ENCODE results near the gene TECPR2. TPM values are rescaled to one million over a fixed set of nuclear protein-coding genes. Genes with fewer than 3 reads are reported as not detected.
"Not testable (repeated sequence)": the region's sequence is repeated elsewhere in the genome, so short reads cannot be mapped to it uniquely, and the experiment has no call there.

TECPR2 gene
- total and polyA plus RNA-seq, 2 experiments from 2014 or later = 9.5 to 20.1 TPM

GRCh38 chr14:102538602-102539543, 176.1 kb downstream of the TECPR2 start:
- H3K9me2 ChIP-seq (replicated peaks; ENCODE audit: insufficient read depth) = no peaks in the 10 kb centered on the region
- no peaks in the 10 kb centered on the region for H4K20me1 ChIP-seq (ENCODE audit: insufficient read depth, poor library complexity, severe bottlenecking)
- 84% methylated on average over 24 of the region's 25 CpGs for WGBS (ENCODE audit: low lambda C conversion rate, missing lambda C conversion rate)
- H3K36me3 ChIP-seq (replicated peaks; ENCODE audit: insufficient read depth, low read depth) = no peaks in the 10 kb centered on the region
- peak; percentile 9 for DNase-seq (ENCODE audit: low spot score)
- no peaks in the 10 kb centered on the region for H3K27me3 ChIP-seq
- H3K79me2 ChIP-seq = no peaks in the 10 kb centered on the region
- H2AFZ ChIP-seq = no peak overlapping the region
- H3K4me1 ChIP-seq (ENCODE audit: insufficient read depth) = peaks cover 27% of the 10 kb centered on the region
- TF ChIP-seq EZH2 (IDR thresholded peaks at IDR 0.05; ENCODE audit: borderline replicate concordance) (no peak), EZH2phosphoT487 (IDR thresholded peaks at IDR 0.05; ENCODE audit: low read depth, severe bottlenecking, unreplicated experiment) (no peak), CTCF (IDR thresholded peaks at IDR 0.05; ENCODE audit: poor library complexity) (no peak)
- no peak overlapping the region for H3K27ac ChIP-seq
- H3K9me3 ChIP-seq (ENCODE audit: low read depth) = no peaks in the 10 kb centered on the region
- H3K4me2 ChIP-seq = no peak overlapping the region
- no peak overlapping the region for H3K4me3 ChIP-seq

- peak; percentile 79 for DNase-seq (ENCODE audit: low spot score)
- Histone ChIP-seq H3K4me2 (peak overlapping the region; percentile 59), H3K4me3 (no peak overlapping the region), H3K9me3 (ENCODE audit: low read depth) (no peaks in the 10 kb centered on the region), H3K36me3 (replicated peaks; ENCODE audit: insufficient read depth, low read depth) (no peaks in the 10 kb centered on the region), H3K27ac (peak overlapping the region; percentile 67), H3K27me3 (no peaks in the 10 kb centered on the region), H4K20me1 (ENCODE audit: insufficient read depth, poor library complexity, severe bottlenecking) (no peaks in the 10 kb centered on the region), H3K9me2 (replicated peaks; ENCODE audit: insufficient read depth) (no peaks in the 10 kb centered on the region), H3K79me2 (no peaks in the 10 kb centered on the region), H3K4me1 (ENCODE audit: insufficient read depth) (peaks cover 34% of the 10 kb centered on the region), H2AFZ (no peak overlapping the region)
- no peak for TF ChIP-seq EZH2phosphoT487 (IDR thresholded peaks at IDR 0.05; ENCODE audit: low read depth, severe bottlenecking, unreplicated experiment)
- TF ChIP-seq EZH2 (IDR thresholded peaks at IDR 0.05; ENCODE audit: borderline replicate concordance) = no peak
- TF ChIP-seq CTCF (IDR thresholded peaks at IDR 0.05; ENCODE audit: poor library complexity) = no peak
- WGBS (ENCODE audit: low lambda C conversion rate, missing lambda C conversion rate) = 69% methylated on average over 17 of the region's 17 CpGs
These were observed 177.0 kb downstream of the TECPR2 start for GRCh38 chr14:102539544-102540314.

- Histone ChIP-seq H3K27me3 (no peaks in the 10 kb centered on the region), H3K4me1 (ENCODE audit: insufficient read depth) (peaks cover 41% of the 10 kb centered on the region), H3K4me2 (peak overlapping the region; percentile 59), H3K9me2 (replicated peaks; ENCODE audit: insufficient read depth) (no peaks in the 10 kb centered on the region), H3K36me3 (replicated peaks; ENCODE audit: insufficient read depth, low read depth) (no peaks in the 10 kb centered on the region), H3K4me3 (no peak overlapping the region), H4K20me1 (ENCODE audit: insufficient read depth, poor library complexity, severe bottlenecking) (no peaks in the 10 kb centered on the region), H3K9me3 (ENCODE audit: low read depth) (no peaks in the 10 kb centered on the region), H3K79me2 (no peaks in the 10 kb centered on the region), H3K27ac (peak overlapping the region; percentile 67), H2AFZ (no peak overlapping the region)
- DNase-seq (ENCODE audit: low spot score) = peak; percentile 71
- WGBS (ENCODE audit: low lambda C conversion rate, missing lambda C conversion rate) = 74% methylated on average over 29 of the region's 29 CpGs
- no peak for TF ChIP-seq EZH2 (IDR thresholded peaks at IDR 0.05; ENCODE audit: borderline replicate concordance)
- no peak for TF ChIP-seq CTCF (IDR thresholded peaks at IDR 0.05; ENCODE audit: poor library complexity)
- TF ChIP-seq EZH2phosphoT487 (IDR thresholded peaks at IDR 0.05; ENCODE audit: low read depth, severe bottlenecking, unreplicated experiment) = no peak
These were observed 177.7 kb downstream of the TECPR2 start for GRCh38 chr14:102540315-102541028.

- H3K9me2 ChIP-seq (replicated peaks; ENCODE audit: insufficient read depth); H3K27ac ChIP-seq; H3K27me3 ChIP-seq; H3K9me3 ChIP-seq (ENCODE audit: low read depth); H4K20me1 ChIP-seq (ENCODE audit: insufficient read depth, poor library complexity, severe bottlenecking); H3K4me3 ChIP-seq; H3K79me2 ChIP-seq; DNase-seq (ENCODE audit: low spot score); H3K36me3 ChIP-seq (replicated peaks; ENCODE audit: insufficient read depth, low read depth); H3K4me2 ChIP-seq; H2AFZ ChIP-seq: not testable (repeated sequence)
- WGBS (ENCODE audit: low lambda C conversion rate, missing lambda C conversion rate) = 94% methylated on average over 13 of the region's 14 CpGs
- H3K4me1 ChIP-seq (ENCODE audit: insufficient read depth) = peaks cover 47% of the 10 kb centered on the region
These were observed 178.3 kb downstream of the TECPR2 start for GRCh38 chr14:102541029-102541491.
